ENCODE results near the gene NSUN6.

DNA sequence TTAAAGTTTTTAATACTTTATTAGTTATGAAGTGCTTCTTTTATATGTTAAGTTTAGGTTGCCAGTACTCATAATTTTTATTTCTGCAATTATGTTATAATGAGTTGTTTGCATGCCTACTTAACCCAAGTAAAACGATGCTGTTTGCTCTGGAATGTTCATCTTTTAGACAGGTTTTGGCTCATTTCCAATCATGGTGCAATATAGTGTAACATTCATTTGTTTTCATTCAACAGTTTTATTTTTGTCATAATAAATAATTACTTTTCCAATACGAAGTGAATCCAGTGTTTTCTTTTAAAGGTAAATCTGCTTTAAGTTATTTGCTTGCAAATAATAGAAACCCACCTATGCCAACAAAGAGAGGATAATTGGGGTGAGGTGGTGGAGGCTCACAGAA, 30.0 kb upstream of the NSUN6 start:
- TF ChIP-seq, protein P1, sequence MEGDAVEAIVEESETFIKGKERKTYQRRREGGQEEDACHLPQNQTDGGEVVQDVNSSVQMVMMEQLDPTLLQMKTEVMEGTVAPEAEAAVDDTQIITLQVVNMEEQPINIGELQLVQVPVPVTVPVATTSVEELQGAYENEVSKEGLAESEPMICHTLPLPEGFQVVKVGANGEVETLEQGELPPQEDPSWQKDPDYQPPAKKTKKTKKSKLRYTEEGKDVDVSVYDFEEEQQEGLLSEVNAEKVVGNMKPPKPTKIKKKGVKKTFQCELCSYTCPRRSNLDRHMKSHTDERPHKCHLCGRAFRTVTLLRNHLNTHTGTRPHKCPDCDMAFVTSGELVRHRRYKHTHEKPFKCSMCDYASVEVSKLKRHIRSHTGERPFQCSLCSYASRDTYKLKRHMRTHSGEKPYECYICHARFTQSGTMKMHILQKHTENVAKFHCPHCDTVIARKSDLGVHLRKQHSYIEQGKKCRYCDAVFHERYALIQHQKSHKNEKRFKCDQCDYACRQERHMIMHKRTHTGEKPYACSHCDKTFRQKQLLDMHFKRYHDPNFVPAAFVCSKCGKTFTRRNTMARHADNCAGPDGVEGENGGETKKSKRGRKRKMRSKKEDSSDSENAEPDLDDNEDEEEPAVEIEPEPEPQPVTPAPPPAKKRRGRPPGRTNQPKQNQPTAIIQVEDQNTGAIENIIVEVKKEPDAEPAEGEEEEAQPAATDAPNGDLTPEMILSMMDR (IDR thresholded peaks at IDR 0.05) = no peak
- TF ChIP-seq ZFX (IDR thresholded peaks at IDR 0.05; ENCODE audit: borderline replicate concordance) = no peak

All from 22Rv1 (cell line).